AG10803 (cell line): ENCODE results near the gene GGPS1.
"Not testable (repeated sequence)": the region's sequence is repeated elsewhere in the genome, so short reads cannot be mapped to it uniquely, and the experiment has no call there.

Experiments used
- DNase-seq: peaks from one replicate; pipeline ENCODE4 v3.0.0; 2010; ENCODE audit warnings: low read depth
- H3K4me3 ChIP-seq: 2 replicates; pipeline ENCODE4 v1.5.1; 2011; ENCODE audit warnings: mild to moderate bottlenecking, low read length, control low read depth
- CTCF ChIP-seq: conservative IDR thresholded peaks from 2 replicates; pipeline ENCODE4 v1.5.1; 2011; ENCODE audit warnings: mild to moderate bottlenecking, low read length, control low read depth, inconsistent platforms

Gene GGPS1

GRCh38 chr1:235366286-235366685 is 37.9 kb downstream of the GGPS1 start:
- no peak for DNase-seq
- no peak overlapping the region for H3K4me3 ChIP-seq
- no peak for TF ChIP-seq CTCF

- TF ChIP-seq CTCF, result peak; percentile 22
- peak within 1 kb of the TSS; percentile 96 for H3K4me3 ChIP-seq
- DNase-seq, result peak; percentile 95
These were observed 38.9 kb downstream of the GGPS1 start, which contains the start of gene TBCE for GRCh38 chr1:235367000-235367908. Gene TBCE (plus strand): TSS chr1:235367427. CDS start chr1:235380050, 12,623 bp downstream.

GRCh38 chr1:235368428-235368827 is 40.1 kb downstream of the GGPS1 start:
- DNase-seq, result no peak
- TF ChIP-seq CTCF, result no peak
- H3K4me3 ChIP-seq, result peak overlapping the region; percentile 96

- no peak for DNase-seq
- no peak overlapping the region for H3K4me3 ChIP-seq
- TF ChIP-seq CTCF, result no peak
These were observed 41.4 kb downstream of the GGPS1 start for GRCh38 chr1:235369802-235370201.

- TF ChIP-seq CTCF, result no peak
These were observed 47.7 kb downstream of the GGPS1 start for GRCh38 chr1:235375919-235376605.

GRCh38 chr1:235378134-235378735 is 49.9 kb downstream of the GGPS1 start:
- DNase-seq, H3K4me3 ChIP-seq: not testable (repeated sequence)

More at GRCh38 chr1:235375919-235376605, 47.7 kb downstream of the GGPS1 start:
- H3K4me3 ChIP-seq, result no peak overlapping the region
- DNase-seq, result no peak

- not testable (repeated sequence) for DNase-seq, H3K4me3 ChIP-seq
These were observed 53.8 kb downstream of the GGPS1 start for GRCh38 chr1:235381955-235382739.

GRCh38 chr1:235385633-235386032 is 57.3 kb downstream of the GGPS1 start:
- H3K4me3 ChIP-seq, DNase-seq: not testable (repeated sequence)
